ENCODE results near the gene WDCP.

The WDCP gene

GRCh38 chr2:23992931-23993330 lies 54.3 kb downstream of the WDCP start:
- no peak overlapping the region for H3K4me3 ChIP-seq (ENCODE audit: low read depth in 1 of 2, low read length in 1 of 2)
- H3K4me1 ChIP-seq (ENCODE audit: control insufficient read depth in 1 of 2, insufficient read depth in 1 of 2, low read depth in 1 of 2, low read length in 1 of 2) = no peaks in the 10 kb centered on the region
- H3K27ac ChIP-seq = no peak overlapping the region
- H3K27me3 ChIP-seq = no peaks in the 10 kb centered on the region
- TF ChIP-seq CTCF (IDR thresholded peaks at IDR 0.05) = no peak
- H3K36me3 ChIP-seq = no peaks in the 10 kb centered on the region
- H3K9me3 ChIP-seq = no peaks in the 10 kb centered on the region

- H3K27ac ChIP-seq = no peak overlapping the region
- no peaks in the 10 kb centered on the region for H3K36me3 ChIP-seq
- no peak overlapping the region for H3K4me3 ChIP-seq (ENCODE audit: low read depth in 1 of 2, low read length in 1 of 2)
- TF ChIP-seq CTCF (IDR thresholded peaks at IDR 0.05) = no peak
- no peaks in the 10 kb centered on the region for H3K4me1 ChIP-seq (ENCODE audit: control insufficient read depth in 1 of 2, insufficient read depth in 1 of 2, low read depth in 1 of 2, low read length in 1 of 2)
- no peaks in the 10 kb centered on the region for H3K27me3 ChIP-seq
- no peaks in the 10 kb centered on the region for H3K9me3 ChIP-seq
Observed at GRCh38 chr2:23988371-23988770, 58.8 kb downstream of the WDCP start.
